Left lung (tissue), 10 donors: ENCODE results near the gene LIMS1. TPM values are rescaled to one million over a fixed set of nuclear protein-coding genes. Genes with fewer than 3 reads are reported as not detected.
A peak's percentile ranks its signal among the peaks of the same experiment; 100 is the strongest.

Experiments used
- ATAC-seq: fragments of 200-7000 bp; cut with Tn5 transposase; one replicate; pipeline ENCODE4 v1.9.1; 2020; ENCODE audit warnings: moderate library complexity
- DNase-seq, 4 donors: peaks; one replicate each; pipeline ENCODE4 v3.0.0-alpha.2; 2013 to 2020
- H3K27ac ChIP-seq, 2 donors: fragments of 200-600 bp; sonication (generic) in 1 of 2; one replicate each; pipeline versions ENCODE4 v1.5.0 to v1.8.0; 2020 to 2021
- H3K27me3 ChIP-seq, 2 donors: fragments of 200-600 bp; sonication (generic) in 1 of 2; one replicate each; pipeline versions ENCODE4 v1.5.0 to v1.8.0; 2020 to 2021
- H3K36me3 ChIP-seq, 2 donors: fragments of 200-600 bp; sonication (generic) in 1 of 2; one replicate each; pipeline versions ENCODE4 v1.5.0 to v1.8.0; 2020 to 2021
- H3K4me1 ChIP-seq, 2 donors: fragments of 200-600 bp; one replicate each; pipeline ENCODE4 v1.8.0; 2021
- H3K4me3 ChIP-seq, 2 donors: fragments of 200-600 bp; sonication (generic) in 1 of 2; one replicate each; pipeline versions ENCODE4 v1.5.0 to v1.8.0; 2020 to 2021; ENCODE audit warnings: mild to moderate bottlenecking in 1 of 2
- H3K9me3 ChIP-seq, 2 donors: fragments of 200-600 bp; sonication (generic) in 1 of 2; one replicate each; pipeline versions ENCODE4 v1.5.0 to v1.8.0; 2020 to 2021
- intact Hi-C, 2 donors: fragments of 100-400 bp; cut with DNase I; formaldehyde crosslinking; loops; one replicate each; pipeline versions ENCODE4 v1.11.2 to v1.14.2; 2022
- polyA plus RNA-seq, 6 donors: library from polyadenylated mRNA; unstranded; fragments of 120-200 nt; gene quantifications; one replicate each; pipeline ENCODE4 v1.2.1, GENCODE V29; 2013; ENCODE audit not compliant: insufficient read length in 6 of 6
- total RNA-seq, 2 donors: library from RNA; stranded (reverse); fragmentation: NEBNext Ultra II Directional; extraction: Animal tissue kit (Norgen Biotek cat#: 25700); gene quantifications; one replicate each; pipeline ENCODE4 v1.2.1, GENCODE V29; 2021
- TF ChIP-seq, protein P1 (sequence below), 2 donors: fragments of 200-600 bp; sonication (generic) in 1 of 2; IDR thresholded peaks; one replicate each; pipeline versions ENCODE4 v1.5.0 to v1.8.0; 2021; ENCODE audit warnings: antibody characterized with exemption in 2 of 2
- donor health status: DM: no; HTN: yes; CAD: no.
- donor health status: DM: no; HTN: no; CAD: no.

The LIMS1 gene
- total and polyA plus RNA-seq, 8 donors: 63.2 to 122 (median 70.4) TPM

DNA sequence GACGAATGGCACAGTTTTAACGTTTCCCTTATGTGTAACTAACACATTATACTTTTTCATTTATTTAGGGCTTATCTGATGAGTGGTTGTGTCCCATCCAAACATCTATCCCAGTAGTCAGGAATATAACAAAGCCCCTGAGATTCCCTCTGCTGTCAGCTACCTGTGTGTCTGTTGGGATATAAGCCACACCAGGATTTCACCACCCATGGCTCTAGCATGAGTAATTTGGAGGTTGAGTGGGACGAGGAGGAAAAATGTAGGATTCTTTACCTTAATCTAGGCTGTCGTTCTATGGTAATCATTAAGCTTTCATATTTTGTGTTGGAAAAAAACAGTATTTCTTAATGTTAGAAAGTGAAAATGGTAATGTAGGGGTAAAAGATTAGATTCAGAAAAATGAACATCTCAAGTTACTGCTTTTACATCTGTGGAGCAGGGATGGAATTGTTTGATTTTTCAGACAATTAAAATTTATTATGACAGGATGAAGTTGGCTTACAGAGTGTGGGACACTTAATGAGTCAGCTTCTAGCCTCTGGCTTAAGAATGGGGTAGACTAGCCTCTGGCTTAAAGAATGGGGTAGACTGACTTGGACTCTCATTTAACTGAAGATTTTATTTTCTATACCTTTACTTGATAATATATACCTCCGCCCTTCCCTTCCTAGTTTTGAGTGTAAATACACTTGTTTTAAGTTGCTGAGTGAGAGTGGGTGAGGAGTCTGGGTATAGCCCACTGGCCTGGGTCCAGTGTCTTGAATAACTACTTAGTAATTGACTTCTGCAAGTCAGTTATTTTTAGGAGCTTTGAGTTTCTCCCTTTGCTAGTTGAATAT lies 96.5 kb downstream of the LIMS1 start:
- intact Hi-C loops: no loop called here
- TF ChIP-seq, protein P1, sequence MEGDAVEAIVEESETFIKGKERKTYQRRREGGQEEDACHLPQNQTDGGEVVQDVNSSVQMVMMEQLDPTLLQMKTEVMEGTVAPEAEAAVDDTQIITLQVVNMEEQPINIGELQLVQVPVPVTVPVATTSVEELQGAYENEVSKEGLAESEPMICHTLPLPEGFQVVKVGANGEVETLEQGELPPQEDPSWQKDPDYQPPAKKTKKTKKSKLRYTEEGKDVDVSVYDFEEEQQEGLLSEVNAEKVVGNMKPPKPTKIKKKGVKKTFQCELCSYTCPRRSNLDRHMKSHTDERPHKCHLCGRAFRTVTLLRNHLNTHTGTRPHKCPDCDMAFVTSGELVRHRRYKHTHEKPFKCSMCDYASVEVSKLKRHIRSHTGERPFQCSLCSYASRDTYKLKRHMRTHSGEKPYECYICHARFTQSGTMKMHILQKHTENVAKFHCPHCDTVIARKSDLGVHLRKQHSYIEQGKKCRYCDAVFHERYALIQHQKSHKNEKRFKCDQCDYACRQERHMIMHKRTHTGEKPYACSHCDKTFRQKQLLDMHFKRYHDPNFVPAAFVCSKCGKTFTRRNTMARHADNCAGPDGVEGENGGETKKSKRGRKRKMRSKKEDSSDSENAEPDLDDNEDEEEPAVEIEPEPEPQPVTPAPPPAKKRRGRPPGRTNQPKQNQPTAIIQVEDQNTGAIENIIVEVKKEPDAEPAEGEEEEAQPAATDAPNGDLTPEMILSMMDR (IDR thresholded peaks at IDR 0.05): no peak

GRCh38 chr2:108632332-108633160 lies 98.3 kb downstream of the LIMS1 start:
- H3K27ac ChIP-seq: peak overlapping the region; percentile 2 to 6
- no peak for DNase-seq
- H3K4me3 ChIP-seq: no peak overlapping the region
- intact Hi-C loops: no loop called here
- no peak for ATAC-seq
- TF ChIP-seq, protein P1 (IDR thresholded peaks at IDR 0.05): no peak
- H3K27me3 ChIP-seq: no peaks in the 10 kb centered on the region
- no peaks in the 10 kb centered on the region for H3K9me3 ChIP-seq
- H3K4me1 ChIP-seq: peaks cover 42 to 60% of the 10 kb centered on the region in 2 donors
- H3K36me3 ChIP-seq: no peaks in the 10 kb centered on the region

More for the DNA sequence above, 96.5 kb downstream of the LIMS1 start:
- no peak overlapping the region for H3K27ac ChIP-seq
- H3K4me1 ChIP-seq: peaks cover 32 to 54% of the 10 kb centered on the region in 2 donors
- H3K36me3 ChIP-seq: no peaks in the 10 kb centered on the region
- H3K9me3 ChIP-seq: no peaks in the 10 kb centered on the region
- H3K27me3 ChIP-seq: no peaks in the 10 kb centered on the region
- DNase-seq: no peak
- H3K4me3 ChIP-seq: no peak overlapping the region
- ATAC-seq: peak; percentile 13

- no peaks in the 10 kb centered on the region for H3K36me3 ChIP-seq
- peaks cover 44 to 69% of the 10 kb centered on the region in 2 donors for H3K4me1 ChIP-seq
- no peaks in the 10 kb centered on the region for H3K27me3 ChIP-seq
- TF ChIP-seq, protein P1 (IDR thresholded peaks at IDR 0.05): no peak
- no peak for ATAC-seq
- peak overlapping the region; percentile 24 to 64 for H3K27ac ChIP-seq
- intact Hi-C loops: no loop called here
- H3K4me3 ChIP-seq: no peak overlapping the region
- peak in 2 of 4 donors; percentile 79 to 80 for DNase-seq
- H3K9me3 ChIP-seq: no peaks in the 10 kb centered on the region
Observed at GRCh38 chr2:108633409-108633808, 99.1 kb downstream of the LIMS1 start.

DNA sequence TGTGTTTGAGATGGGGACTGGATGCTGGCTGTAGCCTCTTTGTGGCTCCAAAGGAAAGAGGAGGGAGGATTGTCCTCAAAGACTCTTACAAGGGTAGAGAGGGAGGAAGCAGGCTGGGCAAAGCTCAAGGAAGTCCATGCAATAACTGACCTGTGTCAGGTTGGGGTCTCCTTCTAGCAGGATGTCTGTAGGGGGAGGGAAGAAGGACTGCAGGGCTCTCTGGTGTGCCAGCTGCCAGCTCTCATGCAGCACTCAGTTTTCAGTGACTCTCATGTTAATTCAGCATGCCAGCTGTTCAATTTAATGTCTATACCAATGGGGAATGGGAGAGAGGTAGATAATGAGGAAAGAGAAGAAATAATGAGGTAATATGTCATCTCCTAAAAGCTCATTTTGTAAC lies 99.7 kb downstream of the LIMS1 start:
- intact Hi-C loops: no loop called here

More for the DNA sequence above, 99.7 kb downstream of the LIMS1 start:
- H3K27me3 ChIP-seq: no peaks in the 10 kb centered on the region
- H3K4me3 ChIP-seq: no peak overlapping the region
- DNase-seq (peak in 1 of 4 donors; percentile 71), ATAC-seq (no peak)
- H3K36me3 ChIP-seq: no peaks in the 10 kb centered on the region
- H3K4me1 ChIP-seq: peaks cover 44 to 75% of the 10 kb centered on the region in 2 donors
- peak overlapping the region; percentile 24 to 64 for H3K27ac ChIP-seq
- TF ChIP-seq, protein P1 (IDR thresholded peaks at IDR 0.05): no peak
- no peaks in the 10 kb centered on the region for H3K9me3 ChIP-seq
